Mucosa of stomach (tissue), 1 donor: ENCODE results near the gene CACNG7.

Source experiments
- H3K27me3 ChIP-seq: one replicate; pipeline ENCODE4 v1.7.0; 2013; ENCODE audit warnings: mild to moderate bottlenecking, low read length; ENCODE audit not compliant: control insufficient read depth, insufficient read depth
- H3K36me3 ChIP-seq: one replicate; pipeline ENCODE4 v1.7.0; 2013; ENCODE audit warnings: low read length; ENCODE audit not compliant: control insufficient read depth, insufficient read depth
- H3K4me1 ChIP-seq: one replicate; pipeline ENCODE4 v1.7.0; 2013; ENCODE audit warnings: mild to moderate bottlenecking, low read length; ENCODE audit not compliant: control insufficient read depth, insufficient read depth
- H3K4me3 ChIP-seq: one replicate; pipeline ENCODE4 v1.7.0; 2013; ENCODE audit warnings: low read length
- H3K9ac ChIP-seq: one replicate; pipeline ENCODE4 v1.7.0; 2013; ENCODE audit warnings: mild to moderate bottlenecking, low read length, moderate library complexity
- H3K9me3 ChIP-seq: one replicate; pipeline ENCODE4 v1.7.0; 2013; ENCODE audit warnings: mild to moderate bottlenecking, low read length, moderate library complexity; ENCODE audit not compliant: control insufficient read depth
- donor health status: Pancreatic carcinoma.

Gene CACNG7

DNA sequence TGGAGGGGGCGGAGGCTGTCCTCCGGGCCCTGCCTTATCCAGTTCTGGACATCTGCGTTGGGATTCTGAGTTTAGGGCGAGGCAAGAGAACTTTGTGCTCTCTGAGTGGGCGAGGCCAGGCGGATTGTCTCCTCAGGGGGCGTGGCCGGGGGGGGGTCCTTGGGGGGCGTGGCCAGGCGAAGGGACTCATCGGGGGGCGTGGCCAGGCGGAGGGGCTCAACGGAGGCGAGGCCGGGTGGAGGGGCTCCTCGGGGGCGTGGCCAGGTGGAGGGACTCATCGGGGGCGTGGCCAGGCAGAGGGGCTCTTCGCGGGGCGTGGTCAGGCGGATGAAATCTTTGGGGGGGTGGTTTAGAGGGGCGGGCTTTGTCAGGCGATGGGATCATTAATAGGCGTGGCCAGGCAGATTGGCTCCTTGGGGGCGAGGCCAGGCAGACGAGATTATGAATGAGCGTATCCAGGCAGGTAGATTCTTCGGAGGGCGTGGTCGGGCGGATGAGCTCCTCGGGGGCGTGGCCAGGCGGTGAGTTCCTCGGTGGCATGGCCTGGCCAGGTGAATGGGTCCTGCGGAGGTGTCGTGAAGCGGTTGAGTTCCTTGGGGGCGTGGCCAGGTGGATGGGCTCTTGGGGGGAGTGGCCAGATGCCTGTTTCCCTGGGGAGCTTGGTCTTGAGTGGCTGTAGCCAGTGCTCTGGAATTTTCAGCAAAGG lies 10.3 kb upstream of the CACNG7 start:
- H3K27me3 ChIP-seq = peaks cover 19% of the 10 kb centered on the region

DNA sequence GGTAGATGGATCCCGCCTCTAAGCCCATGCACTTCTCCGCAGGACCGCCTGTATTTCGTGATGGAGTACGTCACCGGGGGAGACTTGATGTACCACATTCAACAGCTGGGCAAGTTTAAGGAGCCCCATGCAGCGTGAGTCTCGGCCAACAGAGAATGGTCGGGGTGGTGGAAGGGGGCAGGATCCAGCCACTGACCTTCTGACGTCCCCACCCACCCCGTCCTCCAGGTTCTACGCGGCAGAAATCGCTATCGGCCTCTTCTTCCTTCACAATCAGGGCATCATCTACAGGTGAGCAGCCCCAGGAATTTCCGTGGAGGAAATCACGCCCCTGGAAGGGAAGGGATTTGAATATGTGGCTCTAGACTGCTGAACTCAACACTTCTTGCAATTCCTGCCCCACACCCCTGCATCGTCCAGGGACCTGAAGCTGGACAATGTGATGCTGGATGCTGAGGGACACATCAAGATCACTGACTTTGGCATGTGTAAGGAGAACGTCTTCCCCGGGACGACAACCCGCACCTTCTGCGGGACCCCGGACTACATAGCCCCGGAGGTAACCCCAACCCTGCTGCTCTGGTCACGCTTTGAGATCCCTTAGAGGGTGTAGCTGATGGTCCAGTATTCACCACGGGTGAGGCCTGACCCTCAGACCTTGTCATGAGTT lies 8.8 kb upstream of the CACNG7 start:
- Histone ChIP-seq H3K4me1 (no peaks in the 10 kb centered on the region), H3K36me3 (no peaks in the 10 kb centered on the region), H3K9me3 (no peaks in the 10 kb centered on the region), H3K27me3 (peaks cover 21% of the 10 kb centered on the region), H3K9ac (no peak overlapping the region), H3K4me3 (no peak overlapping the region)

More for the DNA sequence above, 10.3 kb upstream of the CACNG7 start:
- Histone ChIP-seq H3K9me3 (no peaks in the 10 kb centered on the region), H3K9ac (no peak overlapping the region), H3K4me1 (no peaks in the 10 kb centered on the region), H3K36me3 (no peaks in the 10 kb centered on the region), H3K4me3 (no peak overlapping the region)

DNA sequence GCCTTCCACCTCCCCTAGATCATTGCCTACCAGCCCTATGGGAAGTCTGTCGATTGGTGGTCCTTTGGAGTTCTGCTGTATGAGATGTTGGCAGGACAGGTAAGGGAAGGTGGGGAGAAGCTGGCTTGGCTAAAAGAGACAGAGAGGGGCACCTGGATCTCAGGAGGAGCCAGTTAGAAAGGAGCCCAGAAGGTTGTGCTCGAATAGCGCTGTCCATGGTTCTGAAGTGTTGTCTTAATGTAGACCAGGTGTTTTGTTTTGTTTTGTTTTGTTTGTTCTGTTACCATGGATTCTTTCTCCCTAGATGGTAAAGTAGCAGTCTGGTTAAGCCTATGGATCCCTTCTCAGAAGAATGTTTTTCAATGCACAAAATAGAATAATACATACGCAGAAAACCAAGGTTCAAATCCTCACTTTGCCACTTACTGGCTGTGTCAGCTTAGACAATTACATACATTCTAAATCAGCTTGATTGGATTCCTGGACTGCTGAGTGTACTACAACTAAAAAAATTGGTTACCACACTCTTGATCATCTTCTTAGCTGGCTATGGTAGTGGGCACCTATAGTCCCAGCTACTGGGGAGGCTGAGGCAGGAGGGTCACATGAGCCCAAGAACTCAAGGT lies 5.9 kb upstream of the CACNG7 start:
- no peak overlapping the region for H3K4me3 ChIP-seq
- H3K9ac ChIP-seq = no peak overlapping the region
- peaks cover 30% of the 10 kb centered on the region for H3K27me3 ChIP-seq
- peaks cover 11% of the 10 kb centered on the region for H3K4me1 ChIP-seq
- H3K36me3 ChIP-seq = no peaks in the 10 kb centered on the region
- H3K9me3 ChIP-seq = no peaks in the 10 kb centered on the region

DNA sequence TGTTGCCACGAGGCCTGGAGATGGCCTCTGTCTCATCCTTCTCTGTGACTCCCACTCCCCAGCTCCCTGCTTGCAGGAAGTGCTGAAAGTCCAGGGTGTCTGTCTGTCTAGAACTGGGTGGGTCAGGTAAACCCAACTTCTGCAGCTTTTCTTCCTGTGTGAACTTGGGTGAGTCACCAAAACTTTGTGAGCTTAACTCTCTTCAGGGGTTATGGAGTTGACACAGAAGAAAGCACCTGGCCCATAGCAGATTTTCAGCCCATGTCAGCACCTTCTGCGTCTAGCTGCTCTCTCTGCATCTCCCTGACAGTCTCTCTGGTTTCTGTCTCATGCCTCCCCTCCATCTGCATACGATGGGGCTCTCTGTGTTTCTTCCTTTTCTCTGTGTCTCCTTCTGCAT lies 4.2 kb upstream of the CACNG7 start:
- H3K4me3 ChIP-seq = no peak overlapping the region
- no peaks in the 10 kb centered on the region for H3K9me3 ChIP-seq
- H3K9ac ChIP-seq = no peak overlapping the region
- peaks cover 41% of the 10 kb centered on the region for H3K27me3 ChIP-seq
- H3K36me3 ChIP-seq = no peaks in the 10 kb centered on the region
- peaks cover 16% of the 10 kb centered on the region for H3K4me1 ChIP-seq

DNA sequence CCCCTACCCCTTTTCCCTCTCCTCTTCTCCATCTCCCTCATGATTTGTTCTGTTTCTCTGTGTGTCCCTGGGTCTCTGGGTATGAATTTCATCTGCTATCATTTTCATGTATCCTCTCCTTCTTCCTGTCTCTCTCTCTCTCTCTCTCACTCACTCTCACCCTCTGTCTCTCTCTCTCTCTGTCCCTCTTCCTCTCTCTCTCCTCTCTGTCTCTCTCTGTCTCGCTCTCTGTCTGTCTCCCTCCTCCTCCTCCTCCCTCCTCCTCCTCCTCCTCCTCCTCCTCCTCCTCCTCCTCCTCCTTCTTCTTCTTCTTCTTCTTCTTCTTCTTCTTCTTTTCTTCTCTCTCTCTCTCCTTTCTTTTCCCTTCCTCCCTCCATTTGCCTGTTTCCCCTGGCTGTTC lies 3.3 kb upstream of the CACNG7 start:
- Histone ChIP-seq H3K9me3 (no peaks in the 10 kb centered on the region), H3K27me3 (peaks cover 50% of the 10 kb centered on the region), H3K4me1 (peaks cover 16% of the 10 kb centered on the region), H3K4me3 (no peak overlapping the region), H3K9ac (no peak overlapping the region), H3K36me3 (no peaks in the 10 kb centered on the region)

DNA sequence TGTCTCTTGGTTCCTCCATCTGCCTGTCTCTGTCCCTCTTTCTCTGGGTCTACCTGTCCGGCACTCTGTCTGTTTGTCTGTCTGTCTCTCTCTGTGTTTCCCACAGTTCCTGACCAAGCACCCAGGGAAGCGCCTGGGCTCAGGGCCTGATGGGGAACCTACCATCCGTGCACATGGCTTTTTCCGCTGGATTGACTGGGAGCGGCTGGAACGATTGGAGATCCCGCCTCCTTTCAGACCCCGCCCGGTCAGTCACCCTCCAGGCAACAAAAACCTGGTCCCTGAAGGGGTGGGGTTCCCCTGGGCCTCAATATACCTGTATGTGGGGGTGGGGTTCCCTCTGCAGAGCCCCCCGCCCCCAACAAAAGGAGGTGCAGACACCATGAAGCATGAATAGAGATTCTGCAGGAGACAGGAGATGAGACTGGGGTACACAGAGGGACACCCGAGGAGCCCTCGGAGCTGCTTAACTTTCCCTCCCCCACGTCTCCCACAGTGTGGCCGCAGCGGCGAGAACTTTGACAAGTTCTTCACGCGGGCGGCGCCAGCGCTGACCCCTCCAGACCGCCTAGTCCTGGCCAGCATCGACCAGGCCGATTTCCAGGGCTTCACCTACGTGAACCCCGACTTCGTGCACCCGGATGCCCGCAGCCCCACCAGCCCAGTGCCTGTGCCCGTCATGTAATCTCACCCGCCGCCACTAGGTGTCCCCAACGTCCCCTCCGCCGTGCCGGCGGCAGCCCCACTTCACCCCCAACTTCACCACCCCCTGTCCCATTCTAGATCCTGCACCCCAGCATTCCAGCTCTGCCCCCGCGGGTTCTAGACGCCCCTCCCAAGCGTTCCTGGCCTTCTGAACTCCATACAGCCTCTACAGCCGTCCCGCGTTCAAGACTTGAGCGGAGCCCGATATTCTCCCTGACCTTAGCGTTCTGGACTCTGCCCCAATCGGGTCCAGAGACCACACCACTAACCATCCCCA lies 2.6 kb upstream of the CACNG7 start:
- Histone ChIP-seq H3K9me3 (no peaks in the 10 kb centered on the region), H3K36me3 (no peaks in the 10 kb centered on the region), H3K4me1 (peaks cover 16% of the 10 kb centered on the region), H3K27me3 (peaks cover 55% of the 10 kb centered on the region), H3K9ac (no peak overlapping the region), H3K4me3 (no peak overlapping the region)

DNA sequence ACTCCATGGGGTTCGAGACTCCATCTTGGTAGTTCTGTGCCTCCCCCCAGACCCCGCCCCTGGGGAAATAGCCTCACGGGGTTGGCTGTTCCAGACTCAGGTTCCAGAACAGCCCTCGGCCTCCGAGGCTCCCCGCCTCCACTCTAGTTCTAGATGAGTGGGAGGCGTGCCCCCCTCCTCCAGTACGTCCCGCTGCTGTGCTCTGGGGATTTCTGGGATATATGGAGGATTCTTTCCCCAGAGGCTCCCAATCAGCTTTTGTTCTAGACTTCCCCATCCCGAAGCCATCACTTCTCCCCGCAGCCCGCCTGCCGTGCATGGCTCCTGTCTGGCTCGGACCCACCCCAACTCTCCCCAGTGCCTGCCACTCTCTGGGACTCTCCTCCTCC lies 1.9 kb upstream of the CACNG7 start:
- H3K36me3 ChIP-seq = no peaks in the 10 kb centered on the region
- peaks cover 60% of the 10 kb centered on the region for H3K27me3 ChIP-seq
- peaks cover 16% of the 10 kb centered on the region for H3K4me1 ChIP-seq
- H3K9me3 ChIP-seq = no peaks in the 10 kb centered on the region
- no peak overlapping the region for H3K9ac ChIP-seq
- no peak overlapping the region for H3K4me3 ChIP-seq

DNA sequence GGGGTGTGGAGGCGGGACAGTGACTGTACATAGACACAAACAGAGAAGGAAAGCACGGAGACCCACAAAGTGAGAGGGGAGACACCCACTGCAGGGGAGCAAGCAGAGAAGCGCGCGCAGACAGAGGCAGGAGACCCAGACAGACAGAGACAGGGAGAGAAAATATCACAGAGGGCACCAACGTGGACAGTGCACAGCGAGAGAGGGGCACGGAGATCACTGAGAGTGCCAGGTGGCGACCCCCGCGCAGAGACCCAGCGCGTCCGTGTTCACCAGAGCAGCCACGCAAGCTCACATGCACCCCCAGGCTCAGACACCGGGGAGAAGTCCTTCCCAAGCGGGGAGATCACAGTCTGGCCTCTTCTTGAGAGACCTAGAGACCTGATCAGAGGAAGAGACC lies 1.4 kb upstream of the CACNG7 start:
- H3K4me3 ChIP-seq = no peak overlapping the region
- H3K4me1 ChIP-seq = peaks cover 16% of the 10 kb centered on the region
- peaks cover 65% of the 10 kb centered on the region for H3K27me3 ChIP-seq
- no peaks in the 10 kb centered on the region for H3K36me3 ChIP-seq
- no peaks in the 10 kb centered on the region for H3K9me3 ChIP-seq
- no peak overlapping the region for H3K9ac ChIP-seq

DNA sequence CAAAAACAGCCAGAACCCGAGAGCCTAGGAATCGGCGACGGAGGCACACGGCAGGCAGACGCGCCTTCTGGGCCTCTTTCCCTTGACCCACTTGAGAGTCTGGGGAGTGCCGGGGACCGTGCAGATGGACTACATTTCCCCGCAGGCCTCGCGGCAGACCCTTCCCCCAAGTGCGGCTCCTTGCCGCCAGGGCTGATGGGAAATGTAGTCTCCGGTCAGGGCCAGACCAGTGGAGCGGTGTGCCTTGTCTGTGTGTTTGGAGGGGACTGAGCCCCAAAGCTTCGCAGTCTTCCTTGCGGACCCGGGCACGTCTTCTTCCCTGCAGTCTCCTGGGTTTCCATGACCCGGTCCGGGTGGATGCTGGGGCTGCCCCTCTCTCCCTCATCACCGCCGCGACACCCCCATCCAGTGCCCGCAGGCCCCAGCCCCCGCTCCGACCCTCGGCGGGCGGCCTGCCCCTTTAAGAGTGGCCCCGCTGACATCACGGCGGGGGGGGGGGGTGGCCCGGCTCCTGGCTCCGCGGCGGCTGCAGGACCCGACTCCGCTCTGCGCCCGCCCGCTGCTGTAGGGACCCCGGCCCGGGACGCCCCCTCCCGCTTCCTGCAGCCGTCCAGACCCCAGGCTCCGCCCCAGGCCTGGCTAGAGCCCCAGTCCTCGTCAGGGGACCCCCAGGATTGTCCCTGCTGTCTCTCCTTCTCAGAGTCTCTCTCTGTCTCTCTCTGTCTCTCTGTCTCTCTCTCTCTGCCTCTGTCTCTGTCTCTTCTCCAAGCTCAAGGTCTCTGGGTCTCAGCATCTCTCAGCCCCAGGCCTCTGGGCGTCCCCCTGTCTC lies 758 bp upstream of the CACNG7 start:
- H3K4me3 ChIP-seq = no peak overlapping the region
- H3K36me3 ChIP-seq = no peaks in the 10 kb centered on the region
- no peak overlapping the region for H3K9ac ChIP-seq
- peaks cover 16% of the 10 kb centered on the region for H3K4me1 ChIP-seq
- H3K27me3 ChIP-seq = peaks cover 67% of the 10 kb centered on the region
- H3K9me3 ChIP-seq = no peaks in the 10 kb centered on the region

DNA sequence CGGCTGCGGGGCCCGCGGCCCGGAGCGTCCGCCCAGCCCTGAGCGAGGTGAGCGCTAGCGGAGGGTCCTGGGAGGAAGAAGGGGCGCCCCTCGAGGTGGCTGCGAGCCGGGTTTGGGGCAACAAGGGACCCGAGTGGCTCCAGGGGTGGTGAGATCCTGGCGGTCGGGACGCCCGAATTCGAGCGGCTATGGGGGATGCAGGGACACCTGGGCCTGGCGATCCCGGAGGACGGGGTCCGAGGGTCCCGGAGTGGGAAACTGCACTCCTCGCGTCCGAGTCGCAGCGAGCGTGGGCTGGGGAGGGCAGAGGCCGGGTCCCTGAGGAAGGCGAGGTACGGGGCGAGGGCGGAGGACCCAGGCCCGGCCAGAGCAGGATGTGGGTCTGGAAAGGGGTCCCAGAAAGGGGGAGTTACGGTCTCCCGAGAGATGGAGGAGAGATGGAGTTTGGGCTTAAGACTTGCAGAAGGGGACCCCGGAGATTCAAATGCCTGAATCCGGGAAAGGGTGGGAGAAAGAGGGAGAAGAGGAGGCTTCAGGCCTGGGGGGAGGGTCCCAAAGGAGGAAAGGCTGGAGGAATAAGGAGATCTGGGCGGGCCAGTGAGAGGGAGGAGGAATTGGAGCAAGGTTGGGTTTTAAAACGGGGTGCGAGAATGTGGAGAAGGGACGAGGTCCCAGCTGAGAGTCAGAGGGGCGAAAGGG lies 542 bp downstream of the CACNG7 start:
- H3K4me3 ChIP-seq = no peak overlapping the region
- H3K9ac ChIP-seq = no peak overlapping the region
- H3K9me3 ChIP-seq = no peaks in the 10 kb centered on the region
- H3K36me3 ChIP-seq = no peaks in the 10 kb centered on the region
- H3K4me1 ChIP-seq = peaks cover 16% of the 10 kb centered on the region
- H3K27me3 ChIP-seq = peaks cover 67% of the 10 kb centered on the region

DNA sequence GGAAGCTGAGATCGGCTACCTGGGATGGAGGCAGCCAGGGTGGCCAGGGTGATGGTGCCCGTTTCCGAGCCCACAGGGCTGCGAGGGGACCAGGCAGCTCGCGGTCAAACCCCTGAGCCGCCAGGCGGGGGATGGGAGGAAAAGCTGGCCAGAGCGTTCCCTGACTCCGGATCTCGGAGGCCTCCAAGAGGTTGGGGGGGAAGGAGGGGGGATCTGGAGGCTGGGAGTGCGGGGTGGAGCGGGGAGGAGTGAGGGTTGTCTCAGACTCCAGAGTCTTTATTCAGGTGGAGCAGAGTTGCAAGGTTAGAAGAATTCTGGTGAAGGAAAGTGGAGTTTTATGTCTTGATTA lies 1.1 kb downstream of the CACNG7 start:
- H3K4me3 ChIP-seq = no peak overlapping the region
- peaks cover 67% of the 10 kb centered on the region for H3K27me3 ChIP-seq
- no peaks in the 10 kb centered on the region for H3K9me3 ChIP-seq
- no peaks in the 10 kb centered on the region for H3K36me3 ChIP-seq
- peaks cover 16% of the 10 kb centered on the region for H3K4me1 ChIP-seq
- no peak overlapping the region for H3K9ac ChIP-seq
